DND-41 (cell line): ENCODE results near the gene EPHB2.

Source experiments
- EZH2 ChIP-seq: IDR thresholded peaks from 3 replicates; pipeline ENCODE4 v1.6.1; 2012; ENCODE audit warnings: borderline replicate concordance, low read depth, mild to moderate bottlenecking, moderate library complexity, low read length, inconsistent platforms; ENCODE audit not compliant: severe bottlenecking
- TF ChIP-seq, protein P1 (sequence below): IDR thresholded peaks from 2 replicates; pipeline ENCODE4 v1.5.1; 2012; ENCODE audit warnings: borderline replicate concordance, low read length, moderate library complexity, mild to moderate bottlenecking; ENCODE audit not compliant: poor library complexity, severe bottlenecking; ENCODE audit errors: extremely low read depth

- TF ChIP-seq, protein P1, sequence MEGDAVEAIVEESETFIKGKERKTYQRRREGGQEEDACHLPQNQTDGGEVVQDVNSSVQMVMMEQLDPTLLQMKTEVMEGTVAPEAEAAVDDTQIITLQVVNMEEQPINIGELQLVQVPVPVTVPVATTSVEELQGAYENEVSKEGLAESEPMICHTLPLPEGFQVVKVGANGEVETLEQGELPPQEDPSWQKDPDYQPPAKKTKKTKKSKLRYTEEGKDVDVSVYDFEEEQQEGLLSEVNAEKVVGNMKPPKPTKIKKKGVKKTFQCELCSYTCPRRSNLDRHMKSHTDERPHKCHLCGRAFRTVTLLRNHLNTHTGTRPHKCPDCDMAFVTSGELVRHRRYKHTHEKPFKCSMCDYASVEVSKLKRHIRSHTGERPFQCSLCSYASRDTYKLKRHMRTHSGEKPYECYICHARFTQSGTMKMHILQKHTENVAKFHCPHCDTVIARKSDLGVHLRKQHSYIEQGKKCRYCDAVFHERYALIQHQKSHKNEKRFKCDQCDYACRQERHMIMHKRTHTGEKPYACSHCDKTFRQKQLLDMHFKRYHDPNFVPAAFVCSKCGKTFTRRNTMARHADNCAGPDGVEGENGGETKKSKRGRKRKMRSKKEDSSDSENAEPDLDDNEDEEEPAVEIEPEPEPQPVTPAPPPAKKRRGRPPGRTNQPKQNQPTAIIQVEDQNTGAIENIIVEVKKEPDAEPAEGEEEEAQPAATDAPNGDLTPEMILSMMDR, result no peak
- no peak for TF ChIP-seq EZH2
These were observed 168.8 kb downstream of the EPHB2 start for GRCh38 chr1:22879445-22879844.
